ENCODE data around the gene ART1.

Gene ART1

DNA sequence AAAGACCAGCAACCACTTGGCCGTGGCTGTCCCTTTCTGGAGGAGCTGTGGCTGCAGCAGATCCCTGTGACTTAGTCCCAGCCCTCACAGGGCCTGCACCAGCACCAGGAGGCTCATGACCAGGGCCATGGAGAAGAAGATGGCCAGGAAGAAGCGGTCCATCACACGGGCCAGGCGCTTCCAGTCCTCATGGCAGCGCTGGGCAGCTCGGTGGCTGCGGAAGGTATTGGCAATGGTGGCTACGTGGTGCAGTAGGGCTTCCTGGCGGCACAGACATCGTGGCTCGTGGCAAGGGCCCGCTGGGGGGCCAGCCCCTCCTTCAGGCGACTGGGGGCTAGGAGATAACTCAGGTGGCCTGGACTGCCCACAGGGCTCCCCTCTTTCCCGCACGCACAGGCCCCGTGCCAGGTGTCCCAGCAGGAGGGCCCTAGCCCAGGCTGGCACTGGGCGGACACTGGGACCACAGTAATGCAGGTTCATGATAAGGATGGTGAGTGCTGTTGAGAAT is 21.1 kb downstream of the ART1 start:
- DNase-seq, result no peak

DNA sequence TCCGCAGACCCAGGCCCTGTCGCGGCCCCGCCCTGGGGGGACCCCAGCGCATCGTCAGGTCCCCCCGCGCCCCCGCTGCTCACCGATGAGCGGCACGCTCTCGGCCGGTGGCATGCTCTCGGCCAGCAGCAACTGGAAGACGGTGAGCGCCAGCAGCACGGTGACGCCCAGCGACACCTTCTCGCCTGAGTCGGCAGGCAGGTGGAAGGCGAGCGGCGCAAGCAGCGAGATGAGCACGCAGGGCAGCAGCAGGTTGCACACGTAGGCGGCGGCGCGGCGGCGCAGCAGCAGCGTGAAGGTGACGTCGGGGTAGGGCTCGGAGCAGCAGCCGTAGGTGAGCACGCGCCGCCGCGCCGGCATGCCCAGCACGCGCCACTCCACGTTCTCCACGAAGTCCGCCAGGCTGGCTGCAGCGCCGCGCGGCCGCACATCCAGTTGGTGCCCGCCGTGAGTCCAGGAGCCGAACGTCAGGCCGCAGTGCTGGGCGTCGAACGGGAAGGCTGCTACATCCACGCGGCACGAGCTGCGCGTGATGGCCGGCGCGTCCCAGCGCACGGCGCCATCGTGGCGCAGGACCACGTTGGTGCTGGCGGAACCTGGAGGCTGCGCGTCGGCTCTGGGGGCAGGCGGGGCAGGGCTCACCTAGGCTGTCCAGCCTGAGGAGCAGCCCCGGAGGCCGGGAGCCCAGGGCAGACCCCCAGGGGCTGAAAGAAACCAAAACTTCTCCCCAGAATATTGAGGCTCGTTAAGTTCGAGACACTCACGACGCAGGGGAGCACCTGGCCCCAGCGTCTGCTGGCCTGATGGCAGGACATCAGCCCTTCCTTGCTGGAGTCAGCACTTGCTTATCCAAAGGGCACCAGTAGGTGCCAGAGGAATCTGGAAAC is 22.5 kb downstream of the ART1 start:
- DNase-seq, result no peak

DNA sequence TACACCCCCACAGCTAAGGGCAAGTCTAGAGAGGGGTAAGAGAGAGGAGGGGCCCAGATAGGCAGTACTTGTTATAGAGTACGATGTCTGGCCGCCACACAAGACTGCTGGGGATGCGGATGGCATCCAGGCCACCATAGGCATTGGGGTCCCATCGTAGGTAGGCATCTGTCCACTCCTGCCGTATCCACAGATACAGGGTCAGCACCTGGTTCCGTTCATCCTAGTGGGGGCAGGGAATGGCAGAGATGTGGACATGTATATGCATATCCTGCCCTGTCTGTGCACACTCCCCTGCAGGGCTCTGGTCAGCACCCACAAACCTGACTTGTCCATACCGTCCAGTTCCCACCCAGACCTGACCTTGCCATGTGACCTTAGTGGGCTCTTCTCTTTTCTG is 24.2 kb downstream of the ART1 start:
- no peak for DNase-seq

DNA sequence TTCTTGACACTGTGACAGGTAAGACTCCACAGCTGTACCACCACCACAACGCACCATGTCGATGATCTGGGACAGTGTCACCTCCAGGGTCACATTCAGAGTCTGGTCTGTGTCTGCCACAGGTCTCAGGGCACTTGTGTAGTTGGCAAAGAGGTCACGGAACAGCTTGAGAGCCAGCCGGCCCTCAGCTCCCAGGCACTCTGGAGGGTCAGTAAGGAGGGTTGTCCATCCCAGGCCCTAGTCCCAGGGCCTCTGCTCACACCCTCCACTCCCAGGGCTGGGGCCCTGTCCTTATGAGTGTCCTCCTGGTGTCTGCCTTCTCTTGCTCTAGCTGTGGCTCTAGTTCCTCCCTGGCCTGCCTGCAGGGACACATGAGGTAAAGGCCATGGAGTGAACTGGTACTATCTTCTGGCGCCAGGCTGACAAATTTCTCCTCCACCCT is 24.8 kb downstream of the ART1 start:
- no peak for DNase-seq

DNA sequence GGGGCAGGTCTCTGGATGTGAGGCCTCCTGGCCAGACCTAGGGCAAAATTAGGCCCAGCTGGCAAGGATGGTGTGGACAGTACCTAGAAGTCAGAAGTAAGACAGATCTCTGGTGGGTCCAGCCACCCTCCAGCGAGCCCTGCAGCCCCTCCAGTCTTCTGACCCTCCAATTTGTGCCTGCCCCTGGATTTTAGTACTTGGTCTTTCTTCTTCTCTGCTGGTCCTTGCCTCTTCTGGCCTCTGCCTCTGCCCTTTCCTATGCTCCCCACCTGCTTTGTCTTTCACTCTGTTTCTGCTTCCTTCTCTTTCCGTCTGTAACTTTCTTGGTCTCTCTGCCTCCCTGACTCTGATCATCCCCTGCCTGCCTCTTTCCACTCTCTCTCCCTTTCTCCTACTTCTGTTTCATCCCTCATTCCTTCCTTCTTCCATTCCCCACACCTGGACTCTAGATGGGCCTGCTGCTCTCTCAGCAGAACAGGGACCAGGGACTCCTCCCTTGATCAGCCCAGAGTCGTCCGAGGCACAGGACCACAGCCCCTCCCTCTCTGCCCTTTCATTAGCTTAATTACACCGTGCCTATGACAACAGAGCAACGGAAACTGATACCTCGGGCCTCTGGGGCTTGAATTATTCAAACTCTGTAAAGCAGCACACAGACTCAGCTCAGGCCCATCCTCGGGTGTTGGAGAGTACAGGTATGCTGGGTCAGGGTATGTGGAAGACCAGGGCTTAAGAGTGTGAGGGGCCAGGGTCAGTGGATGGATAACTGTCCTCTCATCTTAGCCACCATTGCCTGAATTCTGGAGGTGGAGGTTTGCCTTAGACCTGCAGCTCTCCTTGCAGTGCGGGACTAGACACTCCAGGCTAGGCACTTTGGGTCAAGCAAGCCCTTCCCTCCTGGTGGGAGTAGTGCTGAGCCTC is 26.7 kb downstream of the ART1 start, which contains the start of gene CHRNA10:
Gene CHRNA10, minus strand, starts transcription at position 51 of the 921 bp plus-strand sequence. CDS start 72 bp downstream, outside the sequence.
- DNase-seq, result no peak

DNA sequence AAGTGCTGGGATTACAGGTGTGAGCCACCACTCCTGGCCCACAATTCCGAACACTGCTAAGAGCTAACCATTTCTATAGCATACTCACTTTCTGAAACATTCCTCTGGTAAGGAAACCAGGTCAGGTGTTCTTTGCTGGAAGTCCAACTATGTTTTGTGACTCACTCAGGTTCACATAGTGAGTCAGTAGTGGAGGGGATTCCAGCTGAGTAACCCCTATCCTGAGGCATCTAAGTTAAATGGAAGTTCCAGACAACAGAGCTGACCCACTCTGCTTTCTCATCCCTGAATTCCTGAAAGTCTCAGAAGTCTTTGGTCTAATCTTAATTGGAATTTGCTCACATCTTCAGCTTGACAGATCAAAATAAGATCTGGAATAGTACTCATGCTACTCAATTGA is 29.3 kb downstream of the ART1 start:
- DNase-seq, result no peak

DNA sequence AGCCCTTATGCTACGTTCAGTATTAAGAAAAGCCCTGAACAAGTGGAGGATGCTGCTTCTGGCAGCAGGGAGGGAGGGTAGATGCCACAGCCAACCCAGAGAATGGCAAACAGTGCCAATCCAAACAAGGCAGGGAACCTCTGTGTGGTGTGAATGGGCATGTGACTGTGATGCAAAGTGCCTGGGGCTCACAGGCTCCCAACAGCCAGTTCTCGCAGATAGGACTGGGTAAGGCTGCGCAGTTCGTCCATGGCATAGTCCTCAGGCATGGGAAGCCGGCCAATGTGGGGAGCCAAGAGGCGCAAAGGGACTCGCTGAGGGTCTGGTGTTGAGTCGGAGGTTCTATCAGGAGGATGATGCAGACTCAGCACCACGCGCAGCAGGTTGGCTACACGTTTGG is 31.0 kb downstream of the ART1 start:
- no peak for DNase-seq

DNA sequence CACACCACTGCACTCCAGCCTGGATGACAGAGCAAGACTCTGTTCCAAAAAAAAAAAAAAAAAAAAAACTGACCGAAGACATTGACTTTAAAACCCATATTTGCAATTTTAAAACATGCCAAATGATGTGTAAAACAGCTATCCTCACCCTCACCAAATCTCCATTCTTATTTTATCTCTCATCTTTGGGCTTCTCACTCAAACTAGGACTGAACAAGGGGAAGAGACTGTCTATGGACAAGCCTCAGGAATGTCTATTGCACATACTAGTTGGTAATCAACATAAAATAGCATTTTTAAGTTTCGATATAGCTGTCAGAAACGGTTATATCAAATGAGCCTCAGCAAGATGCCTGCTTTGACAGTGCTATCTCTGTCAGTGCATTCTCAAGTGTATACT is 34.1 kb downstream of the ART1 start:
- DNase-seq, result no peak

DNA sequence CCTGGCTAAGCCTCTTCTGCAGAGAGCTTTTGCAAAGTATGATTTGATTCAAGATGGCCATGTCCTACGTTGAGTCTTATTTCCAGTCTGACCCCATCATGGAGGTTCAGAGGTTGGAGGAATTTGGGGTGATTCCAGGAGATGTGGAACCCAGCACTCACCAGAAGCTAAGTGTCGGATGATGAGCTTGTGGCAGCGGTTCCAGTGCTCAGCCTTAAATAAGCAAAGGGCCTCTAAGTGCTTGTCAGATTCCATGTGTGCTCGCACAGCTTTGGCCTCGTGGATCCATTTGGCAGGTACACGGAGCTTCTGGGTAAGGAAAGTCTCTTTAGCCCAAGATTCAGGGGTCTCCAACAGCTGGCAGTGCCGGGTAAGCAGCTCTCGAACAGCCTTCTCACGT is 38.1 kb downstream of the ART1 start:
- no peak for DNase-seq

DNA sequence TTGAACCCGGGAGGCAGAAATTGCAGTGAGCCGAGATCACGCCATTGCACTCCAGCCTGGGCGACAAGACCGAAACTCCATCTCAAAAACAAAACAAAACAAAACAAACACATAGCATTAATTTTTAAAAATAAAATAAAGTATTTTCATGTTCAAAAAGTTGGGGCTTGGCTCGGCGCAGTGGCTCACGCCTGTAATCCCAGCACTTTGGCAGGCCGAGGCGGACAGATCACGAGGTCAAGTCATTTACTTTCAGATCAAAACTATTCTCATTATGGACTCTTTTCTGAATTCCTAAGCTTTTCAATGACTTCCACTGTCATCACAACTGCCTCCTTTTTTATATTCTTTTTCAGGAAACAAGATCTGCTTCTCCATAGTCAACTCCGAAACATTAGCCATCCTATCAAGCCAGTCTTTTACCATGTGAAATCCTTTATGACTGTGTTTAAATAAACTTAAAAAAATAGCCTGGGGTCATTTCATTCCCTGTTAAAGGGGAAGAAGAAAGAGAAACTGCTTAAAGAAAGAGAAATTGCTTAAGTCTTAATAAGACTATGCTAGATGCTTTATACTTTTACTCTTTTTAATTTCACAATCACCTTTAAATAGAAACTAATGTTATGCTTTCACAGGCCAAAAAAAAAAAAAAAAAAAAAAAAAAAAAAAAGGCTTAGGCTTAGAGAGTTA is 39.3 kb downstream of the ART1 start:
- DNase-seq, result no peak

DNA sequence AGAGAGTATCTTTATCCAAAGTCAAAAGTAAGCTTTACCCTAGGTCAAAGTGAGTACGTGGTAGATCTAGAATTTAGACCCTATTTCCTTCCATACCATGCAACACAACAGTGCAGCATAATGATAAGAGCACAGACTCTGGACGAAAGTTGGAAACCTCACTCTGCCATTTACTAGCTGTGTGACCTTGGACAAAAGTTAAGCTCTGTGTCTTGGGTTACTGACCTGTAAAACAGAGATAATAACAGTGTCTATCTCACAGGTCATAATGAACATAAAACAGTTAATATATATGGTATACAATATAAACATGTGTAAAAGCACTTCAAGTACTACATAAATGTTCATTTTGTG is 39.9 kb downstream of the ART1 start:
- DNase-seq, result no peak

DNA sequence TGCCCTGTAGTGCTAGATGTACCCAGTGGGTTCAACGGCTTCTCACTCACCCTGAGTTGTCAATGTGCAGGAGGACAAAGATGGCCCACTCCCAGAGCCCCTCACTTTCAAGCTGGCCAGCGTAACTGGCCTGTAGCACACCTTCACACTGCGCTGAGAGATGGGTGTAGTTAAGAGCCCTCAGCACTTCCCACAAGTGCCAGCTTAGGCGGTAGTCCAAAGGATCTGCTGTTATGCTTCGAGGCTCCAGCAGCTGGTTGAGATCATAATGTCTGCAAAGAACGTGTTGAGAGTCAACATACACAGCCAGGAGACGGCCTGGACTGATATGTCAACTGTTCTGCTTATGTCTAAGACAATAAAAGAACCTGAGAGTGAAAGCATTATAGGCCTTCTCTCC is 41.0 kb downstream of the ART1 start:
- no peak for DNase-seq

DNA sequence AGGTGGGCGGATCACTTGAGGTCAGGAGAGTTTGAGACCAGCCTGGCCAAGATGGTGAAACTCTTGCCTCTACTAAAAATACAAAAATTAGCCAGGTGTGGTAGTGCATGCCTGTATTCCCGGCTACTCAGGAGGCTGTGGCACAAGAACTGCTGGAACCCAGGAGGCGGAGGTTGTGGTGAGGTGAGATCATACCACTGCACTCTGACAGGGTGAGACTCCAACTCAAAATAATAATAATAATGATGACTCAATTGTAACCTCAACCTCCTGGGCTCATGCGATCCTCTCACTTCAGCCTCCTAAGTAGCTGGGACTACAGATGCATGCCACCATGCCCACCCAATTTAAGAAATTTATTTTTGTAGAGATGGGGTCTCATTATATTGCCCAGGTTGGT is 41.8 kb downstream of the ART1 start:
- DNase-seq, result no peak

DNA sequence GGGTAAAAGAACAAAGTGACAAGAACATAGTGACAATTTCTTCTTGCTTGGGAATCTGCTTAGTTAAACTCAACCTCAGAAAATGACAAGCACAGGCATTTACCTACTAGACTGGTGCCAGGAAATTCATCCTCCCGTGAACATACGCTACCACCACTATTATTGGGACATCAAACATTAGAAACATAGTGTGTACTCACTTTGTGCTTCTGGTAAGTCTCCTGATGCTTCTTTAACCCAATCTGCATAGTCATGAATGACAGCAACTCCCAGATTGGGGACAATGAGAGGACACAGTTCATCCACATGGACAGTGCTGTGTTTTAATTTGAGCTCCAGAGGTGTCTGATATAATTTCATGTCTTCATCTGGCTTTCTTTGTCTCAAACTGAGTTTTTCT is 55.5 kb downstream of the ART1 start:
- no peak for DNase-seq

DNA sequence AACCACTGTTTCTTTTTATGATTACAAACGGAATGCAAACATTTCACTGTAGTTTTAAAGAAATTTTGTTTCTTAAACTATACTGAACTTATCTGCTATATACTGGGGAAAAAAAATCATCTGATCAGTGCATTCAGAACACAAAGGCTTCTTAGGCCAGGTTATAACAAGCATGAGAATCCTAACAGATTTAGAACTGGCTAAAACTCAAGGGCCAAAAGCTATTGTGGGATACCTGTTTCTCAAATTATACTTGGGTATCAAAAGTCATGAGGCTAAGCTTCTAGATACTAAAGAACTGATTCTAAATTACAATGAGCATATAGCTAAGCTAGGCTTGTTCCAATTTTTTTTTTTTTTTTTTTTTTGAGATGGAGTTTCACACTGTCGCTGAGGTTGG is 56.0 kb downstream of the ART1 start:
- DNase-seq, result no peak

DNA sequence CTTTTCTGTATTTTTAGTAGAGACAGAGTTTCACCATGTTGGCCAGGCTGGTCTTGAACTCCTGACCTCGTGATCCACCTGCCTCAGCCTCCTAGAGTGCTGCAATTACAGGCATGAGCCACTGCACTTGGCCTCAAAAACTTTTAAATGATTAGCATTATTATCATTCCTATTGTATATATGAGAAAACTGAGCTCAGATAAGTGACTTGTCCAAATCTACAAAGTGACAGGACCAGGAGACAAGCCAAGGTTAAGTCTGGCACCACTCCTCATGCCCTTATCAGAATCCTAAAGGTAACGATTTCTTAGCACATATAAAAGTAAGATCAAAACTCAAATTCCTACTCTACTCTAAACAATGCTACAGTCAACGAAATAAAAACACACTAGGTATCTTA is 58.5 kb downstream of the ART1 start:
- no peak for DNase-seq

DNA sequence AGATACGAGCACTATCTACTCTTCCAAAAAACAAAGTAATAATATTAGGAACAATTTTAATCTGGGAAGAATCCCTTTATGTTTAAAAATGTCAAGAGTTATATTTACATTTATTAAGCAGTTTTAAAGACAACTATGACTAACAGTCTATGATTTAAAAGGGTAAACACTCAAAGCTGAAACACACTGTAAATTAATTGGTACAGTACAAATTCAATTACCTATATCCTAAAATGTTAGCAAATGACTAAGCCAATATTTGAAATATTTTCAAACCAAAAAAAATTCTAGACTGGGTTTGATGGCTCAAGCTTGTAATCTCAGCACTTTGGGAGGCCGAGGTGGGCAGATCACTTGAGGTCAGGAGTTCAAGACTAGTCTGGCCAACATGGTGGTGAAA is 62.2 kb downstream of the ART1 start:
- no peak for DNase-seq

DNA sequence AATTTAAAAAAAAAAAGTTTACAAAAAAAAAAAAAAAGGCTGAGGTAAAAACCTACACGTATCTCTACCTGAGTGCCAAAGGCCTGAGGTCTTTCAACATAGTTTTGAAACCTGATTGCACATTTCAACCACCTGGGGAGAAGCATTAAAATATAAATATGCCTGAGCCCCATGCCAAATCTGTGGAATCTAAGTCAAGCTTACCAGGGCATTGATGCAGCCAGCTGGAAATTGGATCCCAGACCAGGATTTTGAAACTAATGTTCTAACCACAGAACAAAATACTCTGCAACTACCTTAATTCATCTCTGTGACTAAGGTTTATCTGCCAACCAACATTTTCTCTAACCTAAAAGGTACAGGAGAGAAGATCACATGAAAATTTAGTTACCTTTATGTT is 65.0 kb downstream of the ART1 start:
- no peak for DNase-seq

DNA sequence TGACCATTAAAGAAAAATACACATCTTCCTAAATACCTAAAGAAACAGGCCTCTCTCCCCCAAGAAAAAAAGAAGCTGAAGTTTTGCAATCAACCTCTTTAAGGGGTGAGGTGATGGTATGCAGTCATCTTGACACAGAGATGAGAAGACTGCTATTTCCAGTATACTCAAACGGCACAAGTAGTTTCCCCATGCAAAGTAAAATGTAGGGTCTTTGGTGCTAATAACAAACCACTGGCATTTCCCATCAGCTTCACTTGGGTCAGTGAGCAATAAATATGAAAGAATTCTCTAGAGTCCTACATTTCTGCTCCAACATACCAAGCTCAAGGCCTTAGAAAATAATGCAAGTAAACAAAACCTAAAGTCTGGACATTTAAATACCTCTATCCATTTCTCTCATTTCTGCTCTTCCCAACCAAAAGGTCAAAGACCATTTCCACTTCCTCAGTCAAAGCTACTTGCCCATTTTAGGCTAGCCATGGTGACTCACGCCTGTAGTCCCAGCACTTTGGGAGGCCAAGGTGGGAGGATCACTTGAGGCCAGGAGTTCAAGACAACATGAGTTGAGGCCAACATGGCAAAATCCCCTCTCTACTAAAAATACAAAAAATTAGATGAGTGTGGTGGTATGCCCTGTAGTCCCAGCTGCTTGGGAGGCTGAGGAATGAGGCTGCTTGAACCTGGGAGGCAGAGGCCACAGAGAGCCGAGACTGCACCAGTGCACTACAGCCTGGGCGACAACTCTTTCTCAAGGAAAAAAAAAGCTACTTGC is 65.7 kb downstream of the ART1 start:
- no peak for DNase-seq

DNA sequence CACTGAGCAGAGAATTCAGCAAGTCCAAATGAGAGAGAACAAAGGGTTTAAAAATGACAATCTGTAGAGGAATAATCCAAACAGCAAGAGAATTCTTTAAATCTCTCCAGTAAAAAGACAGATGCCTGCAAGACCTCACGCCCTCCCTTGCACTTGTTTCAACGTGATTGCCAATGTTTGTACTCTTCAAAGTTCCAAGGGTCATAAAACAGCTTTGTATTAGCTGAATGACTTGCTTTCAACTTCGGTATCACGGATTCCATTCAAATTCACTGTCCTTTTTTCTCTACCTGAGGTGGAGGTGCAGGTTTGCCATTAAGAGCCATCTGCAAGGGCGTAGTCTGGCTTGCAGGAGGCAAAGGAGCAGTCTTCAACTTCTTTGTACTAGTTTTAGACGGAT is 67.3 kb downstream of the ART1 start:
- DNase-seq, result no peak
